SK-N-SH (cell line): Measurements from ENCODE around the gene NSDHL. TPM values are rescaled to one million over a fixed set of nuclear protein-coding genes. Genes with fewer than 3 reads are reported as not detected.

Experiments used
- CTCF ChIA-PET: fragments of 300-600, 350-600 bp; formaldehyde crosslinking; extraction: SDS; loops from one replicate; lab custom pipeline; 2021; lab: Yijun Ruan, JAX
- POLR2A ChIA-PET: fragments of 350-600 bp; sonication (Branson Sonifier 250); formaldehyde crosslinking; extraction: SDS; loops from one replicate; lab custom pipeline; 2020; ENCODE audit warnings: antibody characterized with exemption, inconsistent platforms; lab: Yijun Ruan, JAX
- DNase-seq: peaks from one replicate; pipeline ENCODE4 v3.0.0; 2012
- H2AFZ ChIP-seq: fragments of 200-600 bp; sonication (generic); 2 replicates; pipeline ENCODE4 v1.8.1; 2016; ENCODE audit warnings: antibody characterized with exemption, mild to moderate bottlenecking, low read depth
- H3F3A ChIP-seq: fragments of 200-600 bp; sonication (generic); replicated peaks from 2 replicates; pipeline ENCODE3; 2016; ENCODE audit warnings: antibody characterized with exemption, mild to moderate bottlenecking; ENCODE audit not compliant: insufficient read depth
- H3K27ac ChIP-seq, 2 experiments: fragments of 200-500 bp in 1 of 2; fragments of 200-600 bp in 1 of 2; sonication (Bioruptor generic) in 1 of 2; sonication (generic), shearing (Covaris generic) in 1 of 2; 2 replicates each; pipeline versions ENCODE4 v1.5.1 to v1.6.1; 2014 to 2016; ENCODE audit warnings: low read depth in 2 of 2, inconsistent platforms in 1 of 2, low read length in 1 of 2, mild to moderate bottlenecking in 1 of 2, mixed read lengths in 1 of 2
- H3K27me3 ChIP-seq: fragments of 200-600 bp; sonication (generic), shearing (Covaris generic); 2 replicates; pipeline ENCODE4 v1.6.1; 2016; ENCODE audit warnings: mixed run types; ENCODE audit not compliant: insufficient read depth
- H3K36me3 ChIP-seq, 2 experiments: fragments of 200-500 bp in 1 of 2; fragments of 200-600 bp in 1 of 2; sonication (Bioruptor generic) in 1 of 2; sonication (generic) in 1 of 2; replicated peaks in 1 of 2; 2 replicates each; pipeline versions ENCODE3 to v1.5.1; 2014 to 2016; ENCODE audit warnings: low read length in 1 of 2, mild to moderate bottlenecking in 1 of 2; ENCODE audit not compliant: insufficient read depth in 2 of 2, control insufficient read depth in 1 of 2
- H3K4me1 ChIP-seq, 2 experiments: fragments of 200-500 bp in 1 of 2; fragments of 200-600 bp in 1 of 2; sonication (Bioruptor generic) in 1 of 2; sonication (generic), shearing (Covaris generic) in 1 of 2; 2 replicates each; pipeline versions ENCODE4 v1.5.1 to v1.6.1; 2014 to 2016; ENCODE audit warnings: low read depth in 1 of 2, low read length in 1 of 2, mixed run types in 1 of 2; ENCODE audit not compliant: insufficient read depth in 2 of 2, control insufficient read depth in 1 of 2
- H3K4me2 ChIP-seq: fragments of 200-600 bp; sonication (generic), shearing (Covaris generic); 2 replicates; pipeline ENCODE4 v1.6.1; 2017; ENCODE audit warnings: mixed run types
- H3K4me3 ChIP-seq, 2 experiments: fragments of 200-500 bp in 1 of 2; fragments of 200-600 bp in 1 of 2; sonication (Bioruptor generic) in 1 of 2; sonication (generic), shearing (Covaris generic) in 1 of 2; 2 replicates each; pipeline versions ENCODE4 v1.5.1 to v1.8.1; 2014 to 2016; ENCODE audit warnings: low read depth in 2 of 2, inconsistent platforms in 1 of 2, low read length in 1 of 2, mild to moderate bottlenecking in 1 of 2, mixed read lengths in 1 of 2, moderate library complexity in 1 of 2
- H3K79me2 ChIP-seq: fragments of 200-600 bp; sonication (generic); 2 replicates; pipeline ENCODE4 v1.8.1; 2017; ENCODE audit warnings: mild to moderate bottlenecking; ENCODE audit not compliant: insufficient read depth
- H3K9ac ChIP-seq: fragments of 200-600 bp; sonication (generic); 2 replicates; pipeline ENCODE4 v1.6.1; 2017; ENCODE audit warnings: mixed run types
- H3K9me2 ChIP-seq: fragments of 200-600 bp; sonication (generic); 2 replicates; pipeline ENCODE4 v1.6.1; 2017; ENCODE audit warnings: mixed run types
- H3K9me3 ChIP-seq: fragments of 200-600 bp; sonication (generic); 2 replicates; pipeline ENCODE4 v1.6.1; 2017; ENCODE audit warnings: mixed run types, mild to moderate bottlenecking, moderate library complexity
- H4K20me1 ChIP-seq: fragments of 200-600 bp; sonication (generic); 2 replicates; pipeline ENCODE4 v1.6.1; 2017; ENCODE audit warnings: mild to moderate bottlenecking, mixed run types; ENCODE audit not compliant: insufficient read depth
- CHD2 ChIP-seq: fragments of 150-350 bp; IDR thresholded peaks from 2 replicates; pipeline ENCODE4 v1.6.1; 2018; ENCODE audit warnings: low read length; ENCODE audit not compliant: partially characterized antibody
- EP300 ChIP-seq, 2 experiments: IDR thresholded peaks; 2 replicates each; pipeline versions ENCODE4 v1.4.0 to v1.6.1; 2012; ENCODE audit warnings: borderline replicate concordance in 1 of 2, low read depth in 1 of 2, low read length in 1 of 2
- EZH2phosphoT487 ChIP-seq: fragments of 200-600 bp; sonication (generic); IDR thresholded peaks from 2 replicates; pipeline ENCODE4 v1.6.1; 2017; ENCODE audit warnings: low read depth, mixed run types, mild to moderate bottlenecking, antibody characterized with exemption, moderate library complexity, borderline replicate concordance
- GABPA ChIP-seq: IDR thresholded peaks from 2 replicates; pipeline ENCODE4 v1.4.0; 2012; ENCODE audit warnings: low read depth, mild to moderate bottlenecking
- GATA2 ChIP-seq: sonication (generic); formaldehyde crosslinking; IDR thresholded peaks from 2 replicates; pipeline ENCODE4 v1.5.0; 2020; ENCODE audit warnings: mild to moderate bottlenecking, missing genetic modification reagents
- MXI1 ChIP-seq: IDR thresholded peaks from 2 replicates; pipeline ENCODE4 v1.6.1; 2012; ENCODE audit warnings: mild to moderate bottlenecking, low read depth, low read length, improper control_type of control experiment
- NFIC ChIP-seq: IDR thresholded peaks from 2 replicates; pipeline ENCODE4 v1.4.0; 2012; ENCODE audit warnings: borderline replicate concordance
- NRF1 ChIP-seq: IDR thresholded peaks from 2 replicates; pipeline ENCODE4 v1.6.1; 2012; ENCODE audit warnings: low read depth, mild to moderate bottlenecking, low read length
- RCOR1 ChIP-seq: fragments of 150-350 bp; IDR thresholded peaks from 2 replicates; pipeline ENCODE4 v1.6.1; 2017; ENCODE audit warnings: antibody characterized with exemption, low read length
- SIN3A ChIP-seq: IDR thresholded peaks from 2 replicates; pipeline ENCODE4 v1.6.1; 2012; ENCODE audit warnings: low read depth, mild to moderate bottlenecking, low read length, moderate library complexity, borderline replicate concordance
- WGBS: methylation state at CpG from one replicate; pipeline ENCODE4 v1.1.6; 2017; ENCODE audit warnings: low lambda C conversion rate; 5-methylcytosine and 5-hydroxymethylcytosine counted together
- polyA plus RNA-seq, 3 experiments: library from polyadenylated mRNA; depleted of rRNA; stranded (reverse); fragments of >200 nt; gene quantifications; 2 replicates each; pipeline ENCODE4 v1.2.3, GENCODE V29; 2012
- TF ChIP-seq, protein P1 (sequence below): fragments of 150-350 bp; IDR thresholded peaks from 2 replicates; pipeline ENCODE4 v1.6.1; 2016; ENCODE audit warnings: mild to moderate bottlenecking, low read depth, low read length
- TF ChIP-seq, protein P2 (sequence below): IDR thresholded peaks from 2 replicates; pipeline ENCODE4 v1.4.0; 2012; ENCODE audit warnings: low read depth
- TF ChIP-seq, protein P3 (sequence below): IDR thresholded peaks from 2 replicates; pipeline ENCODE4; 2012
- TF ChIP-seq, protein P4 (sequence below): fragments of 200-600 bp; sonication (generic); IDR thresholded peaks from 2 replicates; pipeline ENCODE4 v1.6.1; 2017; ENCODE audit warnings: antibody characterized with exemption, mild to moderate bottlenecking, moderate library complexity
- TF ChIP-seq, protein P5 (sequence below): IDR thresholded peaks from 2 replicates; pipeline ENCODE4 v1.4.0; 2012; ENCODE audit warnings: low read depth, borderline replicate concordance

The NSDHL gene
- polyA plus RNA-seq, 1 of the 3 experiments (the other 2 are of a cell fraction), result 24.8 TPM

DNA sequence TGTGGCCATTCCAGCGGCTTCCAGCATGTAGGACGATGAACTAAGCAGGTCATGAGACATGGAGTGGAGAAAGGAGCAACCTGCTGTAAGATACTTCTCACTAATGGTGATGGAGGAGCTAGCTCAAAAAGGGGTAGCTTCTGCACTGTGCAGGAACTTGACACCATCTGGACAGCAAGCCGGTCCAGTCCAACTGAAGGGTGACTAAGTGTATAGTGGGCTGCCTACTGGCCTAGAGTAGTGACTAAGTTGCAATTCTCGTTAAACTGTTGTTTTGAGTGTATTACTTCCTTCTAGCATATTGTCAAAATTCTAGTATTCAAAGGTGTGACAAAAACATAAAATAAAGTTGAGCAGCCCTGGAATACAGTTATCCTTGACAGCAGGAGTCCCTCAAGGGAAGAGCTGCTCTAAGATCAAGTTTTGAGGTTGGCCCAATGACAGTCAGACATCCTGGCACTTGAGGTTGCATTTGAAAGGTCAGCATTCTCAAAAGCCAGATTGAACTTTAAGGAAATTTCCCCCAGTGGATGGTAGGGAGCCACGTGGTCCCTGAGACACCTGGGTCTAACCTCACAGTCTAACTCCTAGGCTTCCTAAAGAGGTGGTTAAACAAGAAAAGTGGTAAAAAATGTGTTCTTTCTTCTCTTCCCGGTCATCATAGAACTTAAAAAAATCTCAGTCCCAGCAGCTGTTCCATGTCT lies 8.3 kb upstream of the NSDHL start:
- Histone ChIP-seq H3K79me2 (no peaks in the 10 kb centered on the region), H3F3A (no peaks in the 10 kb centered on the region), H3K9ac (no peak overlapping the region), H3K9me3 (no peaks in the 10 kb centered on the region), H3K4me1 (no peaks in the 10 kb centered on the region), H2AFZ (no peak overlapping the region), H3K9me2 (no peaks in the 10 kb centered on the region), H4K20me1 (no peaks in the 10 kb centered on the region), H3K36me3 (peaks cover 7 to 12% of the 10 kb centered on the region in 2 experiments), H3K4me3 (no peak overlapping the region), H3K27me3 (no peaks in the 10 kb centered on the region), H3K4me2 (no peak overlapping the region), H3K27ac (no peak overlapping the region)
- TF ChIP-seq SIN3A (no peak), CHD2 (no peak), MXI1 (no peak), GATA2 (CRISPR knock-in tag) (no peak), GABPA (no peak), NRF1 (no peak), EZH2phosphoT487 (no peak), NFIC (no peak), RCOR1 (no peak), EP300 (IDR thresholded peaks at IDR 0.05; ENCODE audit: borderline replicate concordance in 1 of 2, low read depth in 1 of 2, low read length in 1 of 2) (no peak)
- TF ChIP-seq, protein P1, sequence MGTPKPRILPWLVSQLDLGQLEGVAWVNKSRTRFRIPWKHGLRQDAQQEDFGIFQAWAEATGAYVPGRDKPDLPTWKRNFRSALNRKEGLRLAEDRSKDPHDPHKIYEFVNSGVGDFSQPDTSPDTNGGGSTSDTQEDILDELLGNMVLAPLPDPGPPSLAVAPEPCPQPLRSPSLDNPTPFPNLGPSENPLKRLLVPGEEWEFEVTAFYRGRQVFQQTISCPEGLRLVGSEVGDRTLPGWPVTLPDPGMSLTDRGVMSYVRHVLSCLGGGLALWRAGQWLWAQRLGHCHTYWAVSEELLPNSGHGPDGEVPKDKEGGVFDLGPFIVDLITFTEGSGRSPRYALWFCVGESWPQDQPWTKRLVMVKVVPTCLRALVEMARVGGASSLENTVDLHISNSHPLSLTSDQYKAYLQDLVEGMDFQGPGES, result no peak
- TF ChIP-seq, protein P2, sequence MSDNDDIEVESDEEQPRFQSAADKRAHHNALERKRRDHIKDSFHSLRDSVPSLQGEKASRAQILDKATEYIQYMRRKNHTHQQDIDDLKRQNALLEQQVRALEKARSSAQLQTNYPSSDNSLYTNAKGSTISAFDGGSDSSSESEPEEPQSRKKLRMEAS, result no peak
- TF ChIP-seq, protein P3, sequence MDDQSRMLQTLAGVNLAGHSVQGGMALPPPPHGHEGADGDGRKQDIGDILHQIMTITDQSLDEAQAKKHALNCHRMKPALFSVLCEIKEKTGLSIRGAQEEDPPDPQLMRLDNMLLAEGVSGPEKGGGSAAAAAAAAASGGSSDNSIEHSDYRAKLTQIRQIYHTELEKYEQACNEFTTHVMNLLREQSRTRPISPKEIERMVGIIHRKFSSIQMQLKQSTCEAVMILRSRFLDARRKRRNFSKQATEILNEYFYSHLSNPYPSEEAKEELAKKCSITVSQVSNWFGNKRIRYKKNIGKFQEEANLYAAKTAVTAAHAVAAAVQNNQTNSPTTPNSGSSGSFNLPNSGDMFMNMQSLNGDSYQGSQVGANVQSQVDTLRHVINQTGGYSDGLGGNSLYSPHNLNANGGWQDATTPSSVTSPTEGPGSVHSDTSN, result no peak
- TF ChIP-seq, protein P4, sequence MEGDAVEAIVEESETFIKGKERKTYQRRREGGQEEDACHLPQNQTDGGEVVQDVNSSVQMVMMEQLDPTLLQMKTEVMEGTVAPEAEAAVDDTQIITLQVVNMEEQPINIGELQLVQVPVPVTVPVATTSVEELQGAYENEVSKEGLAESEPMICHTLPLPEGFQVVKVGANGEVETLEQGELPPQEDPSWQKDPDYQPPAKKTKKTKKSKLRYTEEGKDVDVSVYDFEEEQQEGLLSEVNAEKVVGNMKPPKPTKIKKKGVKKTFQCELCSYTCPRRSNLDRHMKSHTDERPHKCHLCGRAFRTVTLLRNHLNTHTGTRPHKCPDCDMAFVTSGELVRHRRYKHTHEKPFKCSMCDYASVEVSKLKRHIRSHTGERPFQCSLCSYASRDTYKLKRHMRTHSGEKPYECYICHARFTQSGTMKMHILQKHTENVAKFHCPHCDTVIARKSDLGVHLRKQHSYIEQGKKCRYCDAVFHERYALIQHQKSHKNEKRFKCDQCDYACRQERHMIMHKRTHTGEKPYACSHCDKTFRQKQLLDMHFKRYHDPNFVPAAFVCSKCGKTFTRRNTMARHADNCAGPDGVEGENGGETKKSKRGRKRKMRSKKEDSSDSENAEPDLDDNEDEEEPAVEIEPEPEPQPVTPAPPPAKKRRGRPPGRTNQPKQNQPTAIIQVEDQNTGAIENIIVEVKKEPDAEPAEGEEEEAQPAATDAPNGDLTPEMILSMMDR, result no peak
- TF ChIP-seq, protein P5, sequence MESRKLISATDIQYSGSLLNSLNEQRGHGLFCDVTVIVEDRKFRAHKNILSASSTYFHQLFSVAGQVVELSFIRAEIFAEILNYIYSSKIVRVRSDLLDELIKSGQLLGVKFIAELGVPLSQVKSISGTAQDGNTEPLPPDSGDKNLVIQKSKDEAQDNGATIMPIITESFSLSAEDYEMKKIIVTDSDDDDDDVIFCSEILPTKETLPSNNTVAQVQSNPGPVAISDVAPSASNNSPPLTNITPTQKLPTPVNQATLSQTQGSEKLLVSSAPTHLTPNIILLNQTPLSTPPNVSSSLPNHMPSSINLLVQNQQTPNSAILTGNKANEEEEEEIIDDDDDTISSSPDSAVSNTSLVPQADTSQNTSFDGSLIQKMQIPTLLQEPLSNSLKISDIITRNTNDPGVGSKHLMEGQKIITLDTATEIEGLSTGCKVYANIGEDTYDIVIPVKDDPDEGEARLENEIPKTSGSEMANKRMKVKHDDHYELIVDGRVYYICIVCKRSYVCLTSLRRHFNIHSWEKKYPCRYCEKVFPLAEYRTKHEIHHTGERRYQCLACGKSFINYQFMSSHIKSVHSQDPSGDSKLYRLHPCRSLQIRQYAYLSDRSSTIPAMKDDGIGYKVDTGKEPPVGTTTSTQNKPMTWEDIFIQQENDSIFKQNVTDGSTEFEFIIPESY, result no peak
- CTCF ChIA-PET, result interaction anchor here (1.2 to 6.8 kb wide), 5 partner anchors 11 to 1069 kb away, joined by 3 to 78 read pairs (median 24); no protein-coding TSS in a partner anchor
- DNase-seq, result no peak
- 18% methylated on average over 6 of the region's 6 CpGs for WGBS
- POLR2A ChIA-PET, result no interaction called here
